ENCODE measurements around the gene CDR2. TPM values are rescaled to one million over a fixed set of nuclear protein-coding genes. Genes with fewer than 3 reads are reported as not detected.

Gene CDR2
- total RNA-seq, 1 donor from 2014 or later: 16.2 TPM

- H3K9me3 ChIP-seq: no peaks in the 10 kb centered on the region
- H3K4me1 ChIP-seq: no peaks in the 10 kb centered on the region
- DNase-seq (no peak), ATAC-seq (no peak)
- intact Hi-C loops (cut with DNase I): no loop called here
- H3K27ac ChIP-seq: no peak overlapping the region
- H3K4me3 ChIP-seq: no peak overlapping the region
- peaks cover 95% of the 10 kb centered on the region for H3K36me3 ChIP-seq
- H3K27me3 ChIP-seq (ENCODE audit: low read depth): no peaks in the 10 kb centered on the region
- TF ChIP-seq CTCF (IDR thresholded peaks at IDR 0.05): no peak
These were observed 51.7 kb downstream of the CDR2 start for GRCh38 chr16:22322741-22323140.

GRCh38 chr16:22322021-22322471 is 52.4 kb downstream of the CDR2 start:
- H3K27me3 ChIP-seq (ENCODE audit: low read depth): no peaks in the 10 kb centered on the region
- no peaks in the 10 kb centered on the region for H3K9me3 ChIP-seq
- intact Hi-C loops (cut with DNase I): no loop called here
- no peak for TF ChIP-seq CTCF (IDR thresholded peaks at IDR 0.05)
- peaks cover 95% of the 10 kb centered on the region for H3K36me3 ChIP-seq
- H3K27ac ChIP-seq: no peak overlapping the region
- DNase-seq (no peak), ATAC-seq (no peak)
- H3K4me1 ChIP-seq: no peaks in the 10 kb centered on the region
- no peak overlapping the region for H3K4me3 ChIP-seq

- peak; percentile 88 for TF ChIP-seq CTCF (IDR thresholded peaks at IDR 0.05)
- H3K36me3 ChIP-seq: peaks cover 95% of the 10 kb centered on the region
- DNase-seq (peak; percentile 78), ATAC-seq (peak; percentile 72 to 81)
- no peaks in the 10 kb centered on the region for H3K27me3 ChIP-seq (ENCODE audit: low read depth)
- intact Hi-C loops (cut with DNase I): no loop called here
- H3K4me1 ChIP-seq: no peaks in the 10 kb centered on the region
- H3K4me3 ChIP-seq: no peak overlapping the region
- H3K9me3 ChIP-seq: no peaks in the 10 kb centered on the region
- H3K27ac ChIP-seq: no peak overlapping the region
These were observed 52.9 kb downstream of the CDR2 start for GRCh38 chr16:22321340-22322001.

- Histone ChIP-seq H3K4me1 (no peaks in the 10 kb centered on the region), H3K27ac (no peak overlapping the region), H3K36me3 (peaks cover 95% of the 10 kb centered on the region), H3K4me3 (no peak overlapping the region), H3K27me3 (ENCODE audit: low read depth) (no peaks in the 10 kb centered on the region), H3K9me3 (no peaks in the 10 kb centered on the region)
- intact Hi-C loops (cut with DNase I): no loop called here
- no peak for TF ChIP-seq CTCF (IDR thresholded peaks at IDR 0.05)
- DNase-seq: no peak
- ATAC-seq: no peak
These were observed 53.7 kb downstream of the CDR2 start for GRCh38 chr16:22320572-22321339.

GRCh38 chr16:22318690-22319358 is 55.6 kb downstream of the CDR2 start:
- no peak for DNase-seq
- no peaks in the 10 kb centered on the region for H3K27me3 ChIP-seq (ENCODE audit: low read depth)
- H3K4me1 ChIP-seq: no peaks in the 10 kb centered on the region
- TF ChIP-seq CTCF (IDR thresholded peaks at IDR 0.05): peak; percentile 66
- H3K36me3 ChIP-seq: peaks cover 95% of the 10 kb centered on the region
- no peak overlapping the region for H3K4me3 ChIP-seq
- H3K9me3 ChIP-seq: no peaks in the 10 kb centered on the region
- no peak overlapping the region for H3K27ac ChIP-seq
- intact Hi-C loops (cut with DNase I): no loop called here
- ATAC-seq: peak in 1 of 2 donors; percentile 47
